NAMALWA (cell line): ENCODE measurements around the gene ZBTB44.
"Not testable (repeated sequence)": the region's sequence is repeated elsewhere in the genome, so short reads cannot be mapped to it uniquely, and the experiment has no call there.

Source experiments
- DNase-seq: peaks from one replicate; pipeline ENCODE4 v3.0.0-alpha.2; 2015; ENCODE audit warnings: low spot score

ZBTB44 gene

DNA sequence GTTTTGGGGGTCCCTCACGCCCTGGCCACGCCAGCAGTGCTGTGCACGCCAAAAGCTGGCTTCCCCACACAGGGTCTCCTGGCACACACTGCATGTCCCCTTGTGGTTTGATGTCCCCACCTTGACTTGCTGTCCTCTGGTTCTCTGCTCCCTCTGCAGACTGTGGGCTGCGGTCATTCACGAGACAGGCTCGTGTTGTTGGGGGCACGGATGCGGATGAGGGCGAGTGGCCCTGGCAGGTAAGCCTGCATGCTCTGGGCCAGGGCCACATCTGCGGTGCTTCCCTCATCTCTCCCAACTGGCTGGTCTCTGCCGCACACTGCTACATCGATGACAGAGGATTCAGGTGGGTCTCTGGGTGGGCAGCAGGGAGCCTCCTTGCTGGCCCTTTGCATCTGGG lies 114.9 kb downstream of the ZBTB44 start:
- no peak for DNase-seq

DNA sequence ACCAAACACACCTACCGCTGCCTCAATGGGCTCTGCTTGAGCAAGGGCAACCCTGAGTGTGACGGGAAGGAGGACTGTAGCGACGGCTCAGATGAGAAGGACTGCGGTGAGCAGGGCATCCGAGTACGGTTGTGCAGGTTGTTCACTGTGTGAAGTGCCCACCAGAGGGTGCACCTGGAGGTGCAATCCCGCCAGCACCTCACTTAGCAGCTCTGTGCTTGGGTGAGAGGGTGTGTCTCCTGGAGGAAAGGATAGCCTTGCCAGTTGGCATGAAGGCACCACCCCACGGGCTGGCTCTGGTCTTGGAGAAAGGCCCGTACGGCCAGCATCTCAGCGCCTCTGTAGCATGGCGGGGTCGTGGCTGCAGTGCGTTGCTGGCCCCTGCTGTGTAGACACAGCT lies 115.8 kb downstream of the ZBTB44 start:
- DNase-seq = no peak

DNA sequence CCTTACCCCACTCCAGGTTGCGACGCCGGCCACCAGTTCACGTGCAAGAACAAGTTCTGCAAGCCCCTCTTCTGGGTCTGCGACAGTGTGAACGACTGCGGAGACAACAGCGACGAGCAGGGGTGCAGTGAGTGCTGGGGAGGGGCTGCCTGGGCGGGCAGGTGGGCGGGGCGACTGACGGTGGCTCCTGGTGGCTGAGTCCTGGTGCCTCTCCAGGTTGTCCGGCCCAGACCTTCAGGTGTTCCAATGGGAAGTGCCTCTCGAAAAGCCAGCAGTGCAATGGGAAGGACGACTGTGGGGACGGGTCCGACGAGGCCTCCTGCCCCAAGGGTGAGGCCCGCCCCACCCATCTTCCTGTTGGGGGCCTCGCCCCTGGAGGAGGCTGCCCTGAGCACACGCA lies 116.4 kb downstream of the ZBTB44 start:
- DNase-seq = no peak

DNA sequence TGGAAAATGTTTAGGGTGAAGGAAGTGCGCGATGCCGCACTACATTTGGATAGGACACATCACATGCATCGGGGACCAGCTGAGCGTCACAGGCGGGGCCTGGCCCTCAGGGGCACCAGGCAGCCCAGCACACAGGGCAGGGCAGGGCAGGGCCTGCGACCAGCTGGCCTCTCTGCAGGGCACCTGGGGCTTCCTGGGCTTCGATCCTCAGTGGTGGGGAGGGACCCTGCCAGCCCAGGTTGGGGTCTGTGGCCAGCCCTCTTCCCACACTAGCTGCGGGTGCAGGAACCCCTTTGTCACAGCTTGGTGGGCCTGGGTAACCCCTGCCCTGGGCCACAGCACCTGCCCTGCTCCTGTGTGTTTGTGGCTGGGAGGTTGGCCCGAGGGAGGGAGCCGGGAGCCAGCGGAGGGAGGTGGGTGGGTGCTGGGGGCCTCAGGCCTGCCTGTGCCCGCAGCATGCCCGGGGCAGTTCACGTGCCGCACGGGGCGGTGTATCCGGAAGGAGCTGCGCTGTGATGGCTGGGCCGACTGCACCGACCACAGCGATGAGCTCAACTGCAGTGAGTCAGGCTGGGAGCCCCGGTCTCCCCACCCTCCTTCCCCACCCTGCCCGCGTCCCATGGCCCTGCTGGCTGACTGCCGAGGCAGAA lies 117.2 kb downstream of the ZBTB44 start:
- DNase-seq = no peak

DNA sequence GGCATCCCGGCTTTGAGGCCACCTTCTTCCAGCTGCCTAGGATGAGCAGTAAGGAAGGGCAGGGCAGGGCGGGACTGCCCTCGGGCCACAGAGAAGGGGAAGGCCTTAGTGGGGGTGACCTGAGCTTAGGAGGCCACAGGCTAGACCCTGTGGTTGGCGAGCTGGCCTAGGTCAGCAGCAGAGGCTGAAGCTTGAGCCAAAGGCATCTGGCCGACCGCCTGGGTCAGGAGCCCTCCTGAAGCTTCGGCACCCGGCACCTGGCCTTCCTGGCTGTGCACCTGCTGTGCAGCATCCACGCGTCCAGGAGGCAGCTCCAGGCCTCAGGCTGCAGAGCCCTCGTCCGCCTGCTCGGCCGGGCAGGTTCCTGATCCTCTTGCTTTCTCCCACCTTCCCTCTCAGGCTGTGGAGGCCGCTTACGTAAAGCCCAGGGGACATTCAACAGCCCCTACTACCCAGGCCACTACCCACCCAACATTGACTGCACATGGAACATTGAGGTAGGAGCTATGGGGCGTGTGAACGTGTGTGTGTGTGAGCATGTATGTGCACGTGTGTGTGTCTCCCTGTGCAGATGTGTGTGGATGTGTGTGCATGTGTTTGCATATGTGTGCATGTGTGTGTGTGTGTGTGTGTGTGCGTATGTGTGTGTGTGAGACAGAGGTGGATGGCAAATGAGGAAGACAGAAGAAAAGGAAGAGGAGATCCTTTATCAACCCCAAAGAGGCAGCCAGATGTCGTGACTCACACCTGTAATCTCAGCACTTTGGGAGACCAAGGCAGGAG lies 120.3 kb downstream of the ZBTB44 start:
- DNase-seq = no peak

DNA sequence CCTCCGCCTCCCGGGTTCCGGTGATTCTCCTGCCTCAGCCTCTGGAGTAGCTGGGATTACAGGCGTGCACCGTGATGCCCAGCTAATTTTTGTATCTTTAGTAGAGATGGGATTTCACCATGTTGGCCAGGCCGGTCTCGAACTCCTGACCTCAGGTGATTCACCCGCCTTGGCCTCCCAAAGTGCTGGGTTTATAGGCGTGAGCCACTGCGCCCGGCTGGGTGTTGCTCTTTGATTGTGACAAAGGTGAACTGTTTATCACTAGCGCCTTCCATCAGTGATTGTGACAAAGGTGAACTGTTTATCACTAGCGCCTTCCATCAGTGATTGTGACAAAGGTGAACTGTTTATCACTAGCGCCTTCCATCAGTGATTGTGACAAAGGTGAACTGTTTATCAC lies 121.2 kb downstream of the ZBTB44 start:
- not testable (repeated sequence) for DNase-seq

DNA sequence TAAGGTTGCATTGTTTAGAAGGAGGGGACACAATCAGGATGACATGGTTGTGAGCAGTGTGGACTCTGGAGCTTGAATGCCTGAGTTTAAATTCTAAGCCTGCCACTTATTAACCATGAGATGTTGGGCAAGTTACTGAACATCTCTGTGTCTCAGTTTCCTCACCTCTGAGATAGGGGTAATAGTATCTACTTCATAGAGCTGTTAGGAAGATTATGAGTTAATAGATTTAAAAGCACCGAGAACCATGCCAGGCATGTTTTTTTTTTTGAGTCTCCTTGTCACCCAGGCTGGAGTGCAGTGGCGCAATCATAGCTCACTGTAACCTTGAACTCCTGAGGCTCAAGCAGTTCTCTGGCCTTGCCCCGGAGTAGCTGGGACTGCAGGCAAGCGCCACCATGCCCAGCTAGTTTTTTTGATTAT lies 121.9 kb downstream of the ZBTB44 start:
- no peak for DNase-seq

DNA sequence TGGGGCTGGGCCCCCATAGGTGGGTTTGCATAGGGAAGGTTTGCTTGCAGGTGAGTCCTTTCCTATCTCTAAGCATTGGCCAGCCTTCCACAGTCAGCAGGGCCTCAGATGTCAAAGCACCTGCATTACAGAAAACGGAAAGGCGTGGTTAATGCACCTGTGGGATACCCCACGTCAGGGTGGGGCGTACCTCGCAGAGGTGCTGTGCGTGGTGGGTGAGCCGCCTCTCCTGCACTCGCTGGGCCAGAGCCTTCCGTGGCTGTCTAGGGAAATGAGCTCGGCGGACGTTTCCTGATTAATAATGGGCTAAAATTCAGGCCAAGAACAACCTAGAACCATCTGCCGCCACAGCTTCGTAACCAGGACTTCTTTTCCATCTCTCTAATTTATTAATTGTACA lies 122.8 kb downstream of the ZBTB44 start:
- no peak for DNase-seq

DNA sequence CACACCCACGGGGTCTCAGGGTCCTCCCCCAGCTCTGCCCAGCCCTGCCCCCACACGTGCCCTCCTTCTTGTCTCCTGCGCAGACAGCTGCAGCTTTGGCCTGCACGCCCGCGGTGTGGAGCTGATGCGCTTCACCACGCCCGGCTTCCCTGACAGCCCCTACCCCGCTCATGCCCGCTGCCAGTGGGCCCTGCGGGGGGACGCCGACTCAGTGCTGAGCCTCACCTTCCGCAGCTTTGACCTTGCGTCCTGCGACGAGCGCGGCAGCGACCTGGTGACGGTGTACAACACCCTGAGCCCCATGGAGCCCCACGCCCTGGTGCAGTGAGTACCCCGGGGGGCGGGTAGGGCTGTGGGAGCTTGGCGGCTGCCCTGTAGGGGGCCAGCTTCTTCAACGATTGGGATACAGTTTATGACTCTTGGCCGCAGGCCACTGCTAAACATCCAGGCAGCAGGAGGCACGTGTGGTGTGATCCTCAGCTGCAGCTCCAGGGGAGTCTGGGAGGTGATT lies 124.3 kb downstream of the ZBTB44 start:
- DNase-seq = no peak

DNA sequence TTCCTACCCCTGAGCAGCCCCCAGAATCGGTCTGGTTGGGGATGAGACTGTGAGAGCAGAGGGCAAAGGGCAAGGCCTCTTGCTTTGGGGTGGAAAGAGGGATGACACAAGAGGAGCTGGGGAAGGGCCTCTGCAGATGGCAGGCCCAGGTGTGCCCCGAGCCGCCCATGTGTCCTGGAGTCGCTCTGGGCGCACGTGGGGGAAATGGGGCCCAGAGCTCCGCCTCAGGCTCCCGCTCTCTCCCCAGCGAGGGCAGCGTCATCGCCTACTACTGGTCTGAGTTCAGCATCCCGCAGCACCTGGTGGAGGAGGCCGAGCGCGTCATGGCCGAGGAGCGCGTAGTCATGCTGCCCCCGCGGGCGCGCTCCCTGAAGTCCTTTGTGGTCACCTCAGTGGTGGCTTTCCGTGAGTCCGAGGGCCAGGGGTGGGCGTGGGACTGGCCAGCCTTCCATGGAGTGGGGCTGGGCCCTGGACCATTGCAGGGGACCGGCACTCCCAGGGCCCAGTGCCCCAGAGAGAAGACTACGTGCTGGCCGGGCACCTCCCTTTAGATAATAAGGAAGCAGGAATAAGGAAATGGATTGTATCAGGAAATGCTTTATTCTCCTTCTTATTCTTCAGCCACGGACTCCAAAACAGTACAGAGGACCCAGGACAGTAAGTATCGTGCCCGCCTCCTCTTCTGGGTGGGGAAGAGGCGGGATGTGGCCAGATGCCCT lies 125.1 kb downstream of the ZBTB44 start:
- DNase-seq = no peak

DNA sequence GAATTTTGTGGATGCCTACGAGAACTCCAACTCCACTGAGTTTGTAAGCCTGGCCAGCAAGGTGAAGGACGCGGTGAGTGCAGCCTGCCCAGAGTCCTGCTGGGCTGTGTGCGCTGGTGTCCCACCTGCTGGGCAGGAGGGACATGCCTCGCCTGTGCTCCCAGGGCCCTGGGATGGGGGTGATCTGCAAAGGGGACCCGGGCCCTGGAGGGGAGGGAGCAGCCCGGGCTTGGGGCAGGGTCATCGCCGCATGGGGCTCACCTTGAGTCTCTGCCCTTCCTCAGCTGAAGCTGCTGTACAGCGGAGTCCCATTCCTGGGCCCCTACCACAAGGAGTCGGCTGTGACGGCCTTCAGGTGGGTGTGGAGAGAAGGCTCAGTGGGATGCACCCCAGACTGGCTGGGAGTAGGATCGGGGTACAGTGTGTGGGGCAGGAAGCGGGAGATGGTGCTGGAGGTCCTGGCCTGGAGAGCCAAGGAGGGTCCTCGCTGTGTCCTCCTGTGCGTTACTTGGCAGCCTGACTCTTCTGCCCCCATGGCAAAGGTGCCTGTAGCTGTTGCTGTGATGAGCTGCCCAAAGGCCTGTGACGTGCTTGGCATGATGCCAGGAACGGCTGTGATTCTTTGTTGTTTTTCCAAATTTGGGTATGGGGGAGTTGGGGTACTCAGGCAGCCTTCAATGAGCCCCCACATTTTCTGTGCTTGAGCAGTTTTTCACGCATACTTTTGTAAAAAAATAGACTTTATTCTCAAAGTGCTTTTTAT lies 126.0 kb downstream of the ZBTB44 start:
- peak; percentile 34 for DNase-seq

DNA sequence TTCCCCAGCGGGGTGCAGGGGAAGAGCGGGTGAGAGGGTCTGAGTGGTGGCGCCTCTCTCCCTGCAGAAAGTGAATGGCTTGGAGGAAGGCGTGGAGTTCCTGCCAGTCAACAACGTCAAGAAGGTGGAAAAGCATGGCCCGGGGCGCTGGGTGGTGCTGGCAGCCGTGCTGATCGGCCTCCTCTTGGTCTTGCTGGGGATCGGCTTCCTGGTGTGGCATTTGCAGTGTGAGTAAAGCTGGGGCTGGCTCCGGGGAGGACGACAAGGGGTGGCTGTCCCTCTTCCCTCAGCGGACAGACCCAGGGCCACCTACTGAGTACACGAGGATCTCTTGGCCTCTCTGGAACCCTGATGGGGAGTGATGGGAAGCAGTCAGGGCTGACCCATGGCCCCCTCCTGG lies 126.7 kb downstream of the ZBTB44 start:
- no peak for DNase-seq

DNA sequence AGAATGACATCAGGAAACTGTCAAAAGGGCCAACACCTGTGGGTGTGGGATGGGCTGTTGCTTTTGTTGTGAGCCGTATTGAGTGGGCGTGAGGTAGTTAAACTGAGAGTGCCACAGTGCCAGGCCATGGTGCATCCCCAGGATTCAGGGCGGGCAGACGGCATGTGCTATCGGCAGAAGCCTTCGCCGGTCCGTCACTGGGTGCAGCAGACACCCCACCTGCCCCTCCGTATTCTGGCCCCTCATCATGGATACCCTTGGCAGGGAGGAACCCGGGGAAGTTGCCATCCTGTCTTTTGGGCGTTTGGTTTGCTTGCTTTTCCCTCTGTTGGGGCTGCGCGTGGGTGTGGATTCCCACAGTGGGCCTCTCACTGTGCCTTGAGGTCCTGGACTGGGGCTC lies 127.6 kb downstream of the ZBTB44 start:
- DNase-seq = no peak

DNA sequence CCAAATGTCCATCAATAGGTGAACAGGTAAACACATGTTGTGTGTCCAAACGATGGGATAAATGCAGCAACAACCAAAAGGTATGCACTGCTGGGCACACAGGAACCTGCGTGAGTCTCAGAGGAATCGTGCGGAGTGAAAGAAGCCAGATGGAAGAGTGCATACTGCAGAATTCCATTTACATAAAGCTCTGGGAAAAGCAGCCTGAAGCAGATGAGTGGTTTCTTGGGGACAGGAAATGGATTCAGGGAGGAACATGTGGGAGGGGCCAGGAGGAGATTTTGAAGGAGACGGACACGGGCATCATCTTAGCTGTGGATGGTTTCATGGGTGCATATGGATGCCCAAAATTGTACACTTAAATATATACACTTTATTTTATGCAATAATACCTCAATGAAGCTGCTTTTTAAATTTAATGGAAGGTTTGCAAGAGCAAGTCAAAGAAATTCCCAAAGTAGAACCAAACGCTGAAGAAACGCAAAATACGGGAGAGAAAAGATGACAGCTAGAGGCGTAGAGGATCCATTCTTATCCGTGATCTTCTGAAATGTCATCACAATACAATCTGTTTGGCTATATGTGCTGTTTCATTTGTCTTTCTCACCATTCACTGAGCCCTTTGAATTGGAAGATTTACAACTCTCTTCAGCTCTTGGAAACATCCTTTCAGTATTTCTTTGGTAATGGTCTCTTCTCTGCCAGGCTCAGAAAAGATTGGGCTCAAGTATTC lies 130.7 kb downstream of the ZBTB44 start:
- DNase-seq = no peak

DNA sequence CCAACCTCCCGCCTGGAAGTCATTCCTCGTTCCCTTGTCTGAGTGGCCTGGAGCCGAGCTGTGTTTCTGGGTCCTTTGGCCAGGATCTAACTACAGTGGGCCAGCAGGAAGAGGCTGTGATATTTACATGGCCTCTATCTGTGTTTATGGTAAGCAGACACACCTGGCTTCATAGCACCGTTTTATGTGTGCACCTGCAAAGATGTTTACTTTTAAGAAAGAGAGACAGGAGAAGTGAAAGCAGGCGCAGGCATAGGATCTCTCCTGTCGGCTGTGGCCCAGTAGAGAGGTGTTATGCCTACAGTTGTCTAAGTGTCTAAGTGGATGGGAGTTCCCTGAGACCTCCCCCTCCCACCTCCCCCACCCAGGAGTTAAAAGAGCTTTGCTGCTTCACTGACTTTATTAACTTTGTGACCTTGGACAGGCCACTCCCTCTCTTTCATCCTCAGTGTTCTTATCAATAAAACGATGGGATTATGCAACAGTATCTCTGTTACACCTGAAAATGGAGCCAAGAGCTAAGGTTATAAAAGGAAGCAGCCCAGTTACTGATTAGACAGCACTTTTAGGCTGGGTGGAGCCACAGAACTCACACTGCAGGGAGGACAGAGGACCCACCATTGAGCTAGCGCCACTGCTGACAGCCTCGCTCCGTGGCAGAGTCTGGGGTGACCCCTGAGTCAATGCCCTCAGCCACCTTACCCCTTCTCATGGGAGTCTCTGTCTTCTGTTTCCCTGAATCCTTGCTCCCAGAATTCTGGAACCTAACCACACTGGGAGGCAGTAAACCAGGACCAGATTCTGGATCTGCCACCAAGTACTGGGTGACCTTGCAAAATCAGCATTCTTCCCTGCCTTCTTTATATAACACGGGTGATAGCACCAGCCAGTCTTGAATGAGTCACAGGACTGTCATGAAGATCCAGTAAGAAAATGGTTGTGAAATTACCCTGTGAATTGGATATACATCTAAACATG lies 133.1 kb downstream of the ZBTB44 start:
- peak; percentile 95 for DNase-seq

DNA sequence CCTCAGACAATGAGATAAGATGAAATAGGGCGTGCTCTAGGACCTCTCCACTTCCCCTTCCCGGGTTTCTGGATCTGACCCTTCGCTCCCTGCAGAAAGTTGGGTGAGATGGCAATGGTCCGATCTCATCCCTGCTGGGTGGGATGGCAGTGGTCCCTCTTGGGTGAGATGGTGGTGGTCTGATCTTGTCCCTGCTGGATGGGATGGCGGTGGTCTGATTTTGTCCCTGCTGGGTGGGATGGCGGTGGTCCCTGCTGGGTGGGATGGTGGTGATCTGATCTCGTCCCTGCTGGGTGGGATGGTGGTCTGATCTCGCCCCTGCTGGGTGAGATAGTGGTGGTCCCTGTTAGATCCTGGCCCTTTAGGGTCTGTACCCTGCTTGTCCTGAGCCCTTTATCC lies 133.8 kb downstream of the ZBTB44 start:
- DNase-seq = no peak

DNA sequence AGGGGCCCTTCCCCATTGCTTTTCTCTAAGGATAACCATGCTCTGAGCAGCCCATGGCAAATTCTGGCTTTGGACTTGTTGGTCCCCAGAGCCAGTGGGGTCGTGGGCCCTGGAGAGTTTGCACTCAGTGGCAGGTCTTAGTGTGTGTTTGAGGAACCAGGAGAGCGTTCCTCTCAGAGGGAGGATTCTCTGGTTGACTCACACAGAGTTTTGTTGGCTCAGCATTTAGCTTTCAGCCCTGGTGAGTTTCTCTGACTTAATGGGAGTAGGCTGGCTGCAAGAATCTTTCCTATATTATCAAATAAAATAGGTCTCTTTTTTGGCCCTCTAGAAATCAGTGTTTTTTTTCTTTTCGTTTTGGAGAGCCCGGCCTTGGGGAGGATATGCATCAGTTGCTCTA lies 134.2 kb downstream of the ZBTB44 start:
- DNase-seq = peak; percentile 77

DNA sequence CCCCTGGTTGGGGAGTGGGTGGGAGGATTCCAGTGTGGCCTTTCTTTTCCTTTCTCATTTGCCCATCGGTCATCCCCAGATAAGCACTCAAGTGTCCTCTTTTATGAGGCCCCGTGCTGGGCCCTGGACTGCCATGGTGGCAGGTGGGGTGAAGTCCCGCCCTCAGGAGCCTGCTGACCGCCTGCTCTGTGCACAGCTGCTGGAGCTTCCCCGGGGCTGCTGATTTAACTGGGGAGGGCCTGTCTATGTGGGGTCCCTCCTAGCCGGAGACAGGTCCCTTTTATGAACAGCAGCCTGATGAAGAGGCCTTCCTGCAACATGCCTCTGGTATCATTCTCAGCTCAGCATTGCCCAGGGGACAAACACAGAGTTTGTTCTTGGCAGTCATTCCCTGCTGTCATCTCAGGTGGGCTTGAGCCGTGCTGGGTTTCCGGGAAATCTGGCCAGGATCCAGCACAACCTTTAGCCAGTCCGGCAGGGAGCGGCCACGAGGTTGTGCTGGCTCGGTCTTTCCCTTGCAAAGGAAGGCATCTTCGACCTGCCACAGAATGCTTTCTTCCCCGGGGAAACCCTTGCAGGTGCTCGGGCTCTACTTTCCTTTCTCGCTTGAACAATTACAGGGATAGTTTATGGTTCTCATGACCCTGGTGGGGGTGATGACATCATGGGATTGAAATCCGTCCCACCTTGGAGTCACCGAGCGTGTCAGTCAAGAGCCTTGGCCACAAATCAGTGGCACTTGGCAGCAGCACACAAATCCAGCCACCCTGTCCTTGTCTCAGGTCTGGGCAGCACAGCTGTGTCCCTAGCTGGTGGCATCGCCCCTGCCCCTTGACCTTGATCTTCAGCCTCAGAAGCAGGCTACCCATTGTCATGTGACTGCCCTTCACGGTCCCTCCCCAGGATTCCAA lies 135.1 kb downstream of the ZBTB44 start:
- peak; percentile 82 for DNase-seq
